Endothelial cell of umbilical vein (primary cell): ENCODE results near the gene ASTN1. TPM values are rescaled to one million over a fixed set of nuclear protein-coding genes. Genes with fewer than 3 reads are reported as not detected.

Source experiments
- BruUV-seq: library from RNA; stranded (reverse); fragments of 400-500 nt; replicated peaks from 2 replicates; lab custom pipeline; 2021; lab: Mats Ljungman, UMichigan
- CTCF ChIA-PET: fragments of 300-600, 350-600 bp; sonication (Branson Sonifier 250); formaldehyde crosslinking; loops from one replicate; lab custom pipeline; 2021; ENCODE audit warnings: antibody characterized with exemption, inconsistent platforms; lab: Charles Lee
- POLR2A ChIA-PET: fragments of 300-600, 350-600 bp; sonication (Branson Sonifier 250); formaldehyde crosslinking; loops from one replicate; lab custom pipeline; 2021; ENCODE audit warnings: antibody characterized with exemption, inconsistent platforms; lab: Charles Lee
- DNase-seq: peaks from one replicate; pipeline ENCODE4 v3.0.0-alpha.2; 2011; ENCODE audit warnings: low read depth, low spot score
- FAIRE-seq: peaks from 2 replicates; lab custom pipeline; 2011; peaks lifted over from hg19 to GRCh38; lab: Jason Lieb, UNC
- H2AFZ ChIP-seq: 2 replicates; pipeline ENCODE4 v1.6.0; 2012; ENCODE audit warnings: low read depth, low read length, control low read depth, inconsistent platforms
- H3K27ac ChIP-seq: 2 replicates; pipeline ENCODE4 v1.5.1; 2011; ENCODE audit warnings: low read depth, mild to moderate bottlenecking, control low read depth, low read length, moderate library complexity; ENCODE audit not compliant: insufficient read depth
- H3K27me3 ChIP-seq, 2 experiments: 2 replicates each; pipeline versions ENCODE4 v1.6.0 to v1.6.1; 2011; ENCODE audit warnings: low read length in 2 of 2, mixed read lengths in 1 of 2; ENCODE audit not compliant: control insufficient read depth in 2 of 2, insufficient read depth in 2 of 2
- H3K36me3 ChIP-seq, 2 experiments: 2 replicates in 1 of 2; 3 replicates in 1 of 2; pipeline ENCODE4 v1.5.1; 2011; ENCODE audit warnings: low read length in 2 of 2, mild to moderate bottlenecking in 1 of 2, moderate library complexity in 1 of 2; ENCODE audit not compliant: control insufficient read depth in 2 of 2, insufficient read depth in 2 of 2; ENCODE audit errors: extremely low read depth in 1 of 2
- H3K4me1 ChIP-seq: 3 replicates; pipeline ENCODE4 v1.5.1; 2011; ENCODE audit warnings: mild to moderate bottlenecking, low read length; ENCODE audit not compliant: control insufficient read depth, insufficient read depth; ENCODE audit errors: extremely low read depth
- H3K4me2 ChIP-seq: 2 replicates; pipeline ENCODE4 v1.6.1; 2011; ENCODE audit warnings: low read length, control low read depth, mixed read lengths; ENCODE audit not compliant: insufficient read depth
- H3K4me3 ChIP-seq, 3 experiments: fragments of 200-600 bp in 1 of 3; sonication (generic), shearing (Covaris generic) in 1 of 3; replicated peaks in 1 of 3; 2 replicates each; pipeline ENCODE4 v1.5.1; 2011 to 2016; ENCODE audit warnings: control low read depth in 3 of 3, low read length in 3 of 3, mild to moderate bottlenecking in 2 of 3, inconsistent platforms in 1 of 3, low read depth in 1 of 3, moderate library complexity in 1 of 3; ENCODE audit not compliant: insufficient read depth in 1 of 3
- H3K79me2 ChIP-seq: 2 replicates; pipeline ENCODE4 v1.6.0; 2012; ENCODE audit warnings: low read length, inconsistent platforms; ENCODE audit not compliant: control insufficient read depth, insufficient read depth
- H3K9ac ChIP-seq: replicated peaks from 2 replicates; pipeline ENCODE3; 2011; ENCODE audit warnings: low read length, control low read depth; ENCODE audit not compliant: insufficient read depth; ENCODE audit errors: extremely low read depth
- H3K9me1 ChIP-seq: replicated peaks from 3 replicates; pipeline ENCODE4 v1.6.0; 2011; ENCODE audit warnings: mild to moderate bottlenecking, low read length; ENCODE audit not compliant: control insufficient read depth, insufficient read depth; ENCODE audit errors: extremely low read depth
- H3K9me3 ChIP-seq: replicated peaks from 2 replicates; pipeline ENCODE4 v1.5.1; 2012; ENCODE audit warnings: low read length, inconsistent platforms; ENCODE audit not compliant: control insufficient read depth, insufficient read depth
- H4K20me1 ChIP-seq: replicated peaks from 2 replicates; pipeline ENCODE3; 2011; ENCODE audit warnings: mild to moderate bottlenecking, low read length; ENCODE audit not compliant: control insufficient read depth, insufficient read depth; ENCODE audit errors: extremely low read depth
- CTCF ChIP-seq, 2 donors: IDR thresholded peaks; 1 replicate in 1 of 2; 2 replicates in 1 of 2; pipeline ENCODE4 v1.5.1; 2011; ENCODE audit warnings: low read length in 2 of 2, mild to moderate bottlenecking in 2 of 2, moderate library complexity in 2 of 2, control low read depth in 1 of 2, inconsistent platforms in 1 of 2, low read depth in 1 of 2; ENCODE audit not compliant: insufficient read depth in 1 of 2; ENCODE audit errors: extremely low read depth in 1 of 2
- EZH2 ChIP-seq: IDR thresholded peaks from 2 replicates; pipeline ENCODE4 v1.6.1; 2012; ENCODE audit warnings: borderline replicate concordance, low read depth, mild to moderate bottlenecking, moderate library complexity, low read length, inconsistent platforms; ENCODE audit not compliant: severe bottlenecking
- FOS ChIP-seq: IDR thresholded peaks from 2 replicates; pipeline ENCODE4 v1.6.1; 2011; ENCODE audit warnings: mild to moderate bottlenecking, low read length, moderate library complexity, borderline replicate concordance; ENCODE audit not compliant: insufficient read depth
- GATA2 ChIP-seq: IDR thresholded peaks from 2 replicates; pipeline ENCODE4 v1.7.0; 2011; ENCODE audit warnings: low read depth, mild to moderate bottlenecking, moderate library complexity, mixed read lengths, low read length; ENCODE audit not compliant: insufficient read length, insufficient read depth
- JUN ChIP-seq: IDR thresholded peaks from 2 replicates; pipeline ENCODE4 v1.6.1; 2011; ENCODE audit warnings: borderline replicate concordance, low read depth; ENCODE audit not compliant: insufficient read length, insufficient read depth
- MAX ChIP-seq: IDR thresholded peaks from 2 replicates; pipeline ENCODE4 v1.6.1; 2011; ENCODE audit not compliant: insufficient read depth, insufficient read length
- MYC ChIP-seq: IDR thresholded peaks from one replicate; pipeline ENCODE4 v1.6.1; 2011; ENCODE audit warnings: mild to moderate bottlenecking, low read depth, low read length
- POLR2A ChIP-seq: IDR thresholded peaks from 2 replicates; pipeline ENCODE4 v1.6.1; 2012; ENCODE audit warnings: low read depth, mild to moderate bottlenecking, control low read depth, low read length
- POLR2AphosphoS5 ChIP-seq: IDR thresholded peaks from 2 replicates; pipeline ENCODE4 v1.6.1; 2012; ENCODE audit warnings: low read depth, mild to moderate bottlenecking, control low read depth, low read length, moderate library complexity; ENCODE audit not compliant: insufficient read depth
- dilution Hi-C: fragments of 300-500 bp; cut with MboI; formaldehyde crosslinking; loops from one replicate; pipeline ENCODE4 v1.15.0; 2019; ENCODE audit warnings: low sequenced_read_pairs; ENCODE audit not compliant: extremely low pct_ligation_motif_present
- intact Hi-C: fragments of 100-400 bp; cut with micrococcal nuclease; formaldehyde crosslinking; loops from one replicate; pipeline ENCODE4 v1.10.0; 2022
- polyA plus RNA-seq, 4 experiments: library from polyadenylated mRNA; depleted of rRNA in 3 of 4; stranded (reverse) in 3 of 4; unstranded in 1 of 4; fragments of >200 nt; gene quantifications; 2 replicates each; pipeline versions ENCODE4 v1.2.1 to v1.2.3, GENCODE V29; 2011 to 2012; ENCODE audit warnings: missing spikeins in 1 of 4
- total RNA-seq: library from RNA; stranded (reverse); gene quantifications from 2 replicates; pipeline ENCODE4 v1.2.3, GENCODE V29; 2021

The ASTN1 gene
- total and polyA plus RNA-seq, 2 donors (not counting 3 experiments of a cell fraction or from before 2014, with no cell fraction given), result 0.04 TPM; not detected in 1

GRCh38 chr1:176993587-176993986, 170.9 kb downstream of the ASTN1 start:
- BruUV-seq, result no TSS peak
- Histone ChIP-seq H3K9me3 (no peaks in the 10 kb centered on the region), H3K4me1 (no peaks in the 10 kb centered on the region), H2AFZ (no peak overlapping the region), H3K36me3 (no peaks in the 10 kb centered on the region), H3K79me2 (no peaks in the 10 kb centered on the region), H3K4me2 (no peak overlapping the region), H3K9me1 (no peaks in the 10 kb centered on the region), H3K9ac (no peak overlapping the region), H3K4me3 (no peak overlapping the region), H3K27ac (no peak overlapping the region), H3K27me3 (no peaks in the 10 kb centered on the region), H4K20me1 (no peaks in the 10 kb centered on the region)
- FAIRE-seq (no peak), DNase-seq (no peak)
- intact Hi-C loops (no loop called here), dilution Hi-C loops (no loop called here)
- ChIA-PET CTCF (no interaction called here), POLR2A (no interaction called here)
- TF ChIP-seq MAX, result no peak
- no peak for TF ChIP-seq EZH2
- no peak for TF ChIP-seq POLR2AphosphoS5
- TF ChIP-seq GATA2, result no peak

GRCh38 chr1:176989754-176990153, 174.8 kb downstream of the ASTN1 start:
- H3K79me2 ChIP-seq, result no peaks in the 10 kb centered on the region
- H3K4me3 ChIP-seq, result no peak overlapping the region
- H3K27ac ChIP-seq, result no peak overlapping the region
- no peak overlapping the region for H2AFZ ChIP-seq
- intact Hi-C loops, result no loop called here
- no peaks in the 10 kb centered on the region for H3K4me1 ChIP-seq
- FAIRE-seq (no peak), DNase-seq (no peak)
- BruUV-seq, result no TSS peak
- dilution Hi-C loops, result no loop called here
- no peaks in the 10 kb centered on the region for H3K9me3 ChIP-seq
- no peaks in the 10 kb centered on the region for H3K27me3 ChIP-seq
- no peaks in the 10 kb centered on the region for H3K36me3 ChIP-seq
- no peaks in the 10 kb centered on the region for H4K20me1 ChIP-seq
- no peak for TF ChIP-seq MYC
- TF ChIP-seq MAX, result no peak
- no peak for TF ChIP-seq POLR2A
- no peak for TF ChIP-seq GATA2
- TF ChIP-seq CTCF (IDR thresholded peaks at IDR 0.05; ENCODE audit: extremely low read depth in 1 of 2, insufficient read depth in 1 of 2, low read depth in 1 of 2, low read length in 2 of 2), result no peak
- TF ChIP-seq POLR2AphosphoS5, result no peak
- TF ChIP-seq FOS, result no peak
- TF ChIP-seq EZH2, result no peak
- TF ChIP-seq JUN, result no peak
- no peak overlapping the region for H3K9ac ChIP-seq
- no peak overlapping the region for H3K4me2 ChIP-seq
- ChIA-PET POLR2A (no interaction called here), CTCF (no interaction called here)
- no peaks in the 10 kb centered on the region for H3K9me1 ChIP-seq
